IPS-15b (cell line): ENCODE measurements around the gene AJAP1.

Experiments used
- H3K27me3 ChIP-seq: one replicate; pipeline ENCODE4 v1.6.1; 2013; ENCODE audit warnings: low read length; ENCODE audit not compliant: control insufficient read depth, insufficient read depth
- H3K36me3 ChIP-seq: one replicate; pipeline ENCODE4 v1.6.1; 2013; ENCODE audit warnings: low read length; ENCODE audit not compliant: control insufficient read depth, insufficient read depth
- H3K4me1 ChIP-seq: one replicate; pipeline ENCODE4 v1.6.1; 2013; ENCODE audit warnings: mild to moderate bottlenecking, low read length; ENCODE audit not compliant: control insufficient read depth, insufficient read depth
- H3K4me3 ChIP-seq: one replicate; pipeline ENCODE4 v1.5.1; 2013; ENCODE audit warnings: low read depth, low read length
- H3K9ac ChIP-seq: one replicate; pipeline ENCODE4 v1.6.1; 2013; ENCODE audit warnings: low read depth, mild to moderate bottlenecking, low read length
- H3K9me3 ChIP-seq: one replicate; pipeline ENCODE4 v1.6.1; 2013; ENCODE audit warnings: mild to moderate bottlenecking, low read length; ENCODE audit not compliant: control insufficient read depth, insufficient read depth

The AJAP1 gene

DNA sequence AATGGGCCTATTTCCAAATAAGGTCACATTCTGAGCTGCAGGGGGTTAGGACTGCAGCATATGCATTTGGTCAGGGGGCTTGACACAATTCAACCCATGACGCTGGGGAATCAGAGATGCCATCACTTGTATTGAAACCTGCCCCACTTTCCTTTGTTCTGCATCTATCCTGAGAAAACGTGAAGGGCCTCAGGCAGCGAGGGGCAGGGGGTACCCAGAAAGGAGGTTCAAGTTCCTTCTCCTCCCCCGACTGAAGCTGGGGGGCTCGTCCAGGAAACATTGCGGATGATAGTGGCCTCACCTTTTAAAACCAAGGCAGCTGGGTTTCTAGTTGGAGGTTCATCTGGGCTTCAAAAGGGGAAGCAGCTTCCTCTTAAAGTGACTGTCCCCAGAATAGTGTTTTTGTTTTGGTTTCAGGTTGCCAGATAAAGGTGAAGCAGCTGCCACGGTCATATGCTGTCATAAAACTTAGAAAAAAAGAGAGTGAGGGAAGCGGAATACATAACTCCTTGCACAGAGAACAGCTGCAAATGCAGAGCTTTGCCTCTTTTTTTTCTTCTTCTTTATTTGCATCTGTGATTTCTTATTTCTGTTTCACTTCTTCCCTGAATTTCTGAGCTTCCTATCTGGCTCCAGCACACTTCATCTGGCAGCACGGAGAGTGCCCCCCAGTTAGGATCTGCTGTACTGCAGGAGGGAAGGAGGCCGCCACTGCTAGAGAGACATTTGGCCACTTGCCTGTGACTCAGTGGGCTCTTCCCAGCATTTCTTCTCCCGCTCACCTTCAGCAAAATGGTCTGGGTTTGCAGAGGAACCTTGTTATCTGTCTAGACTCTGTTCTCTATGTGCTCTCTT lies 142.0 kb downstream of the AJAP1 start:
- H3K9ac ChIP-seq, result no peak overlapping the region
- no peaks in the 10 kb centered on the region for H3K9me3 ChIP-seq

GRCh38 chr1:4797016-4797410 lies 142.6 kb downstream of the AJAP1 start:
- Histone ChIP-seq H3K4me3 (no peak overlapping the region), H3K4me1 (no peaks in the 10 kb centered on the region), H3K27me3 (no peaks in the 10 kb centered on the region), H3K9me3 (no peaks in the 10 kb centered on the region), H3K9ac (no peak overlapping the region), H3K36me3 (no peaks in the 10 kb centered on the region)

More for the DNA sequence above, 142.0 kb downstream of the AJAP1 start:
- Histone ChIP-seq H3K4me1 (no peaks in the 10 kb centered on the region), H3K27me3 (no peaks in the 10 kb centered on the region), H3K4me3 (no peak overlapping the region), H3K36me3 (no peaks in the 10 kb centered on the region)

DNA sequence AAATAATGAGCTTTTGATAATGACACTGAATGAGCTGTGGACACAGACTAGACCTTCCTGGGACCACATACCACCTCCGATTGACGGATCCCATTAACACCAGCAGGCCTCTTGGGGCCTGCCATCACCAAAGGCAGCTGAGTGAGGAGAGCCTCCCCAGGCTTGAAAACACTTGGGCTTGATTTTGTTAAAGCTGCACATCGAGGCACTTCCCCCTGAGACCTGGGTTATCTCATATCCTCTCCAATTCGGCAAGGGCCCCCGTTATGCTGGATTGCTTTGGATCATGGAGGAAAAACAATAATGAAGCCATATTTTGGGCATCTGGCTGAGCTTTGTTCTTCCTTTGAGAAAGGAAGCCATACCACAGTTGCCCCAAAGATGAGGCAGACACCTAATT lies 143.0 kb downstream of the AJAP1 start:
- Histone ChIP-seq H3K9me3 (no peaks in the 10 kb centered on the region), H3K4me1 (no peaks in the 10 kb centered on the region), H3K36me3 (no peaks in the 10 kb centered on the region), H3K4me3 (no peak overlapping the region), H3K27me3 (no peaks in the 10 kb centered on the region), H3K9ac (no peak overlapping the region)

DNA sequence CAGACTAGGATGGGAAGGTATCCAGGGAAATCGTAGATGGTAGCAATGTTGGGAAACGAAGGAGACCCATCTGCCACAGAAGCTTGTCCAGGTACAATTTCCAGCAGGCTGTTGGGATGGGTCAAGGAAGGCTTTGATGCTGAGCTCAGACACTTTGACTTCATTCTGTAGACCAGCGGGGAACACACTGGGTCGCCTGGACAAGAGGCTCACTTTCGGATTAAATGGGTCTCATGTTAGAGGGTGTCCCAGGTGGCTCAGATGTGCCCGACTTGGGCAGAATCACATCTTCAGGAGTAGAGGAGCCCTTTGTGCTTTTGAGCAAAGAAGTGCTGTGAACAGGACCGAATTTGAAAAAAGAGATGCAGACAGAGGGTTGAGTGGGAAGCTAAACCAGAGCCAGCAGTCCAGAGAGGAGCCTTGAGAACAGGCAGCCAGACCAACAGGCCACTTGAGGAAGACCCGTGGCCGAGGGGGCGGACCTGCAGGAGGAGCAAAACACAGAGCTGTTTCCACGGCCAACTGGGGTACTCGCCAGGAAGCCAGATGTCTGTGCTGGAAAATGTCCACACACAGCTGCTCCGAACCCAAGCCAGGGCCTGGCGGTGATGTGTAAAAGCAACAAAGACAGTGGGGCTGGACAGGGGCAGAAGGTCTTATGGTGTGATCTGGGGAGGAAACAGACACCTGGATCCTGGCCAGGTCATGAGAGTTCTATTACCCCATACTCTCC lies 146.9 kb downstream of the AJAP1 start:
- Histone ChIP-seq H3K4me1 (no peaks in the 10 kb centered on the region), H3K9me3 (no peaks in the 10 kb centered on the region), H3K27me3 (no peaks in the 10 kb centered on the region), H3K36me3 (no peaks in the 10 kb centered on the region), H3K4me3 (no peak overlapping the region), H3K9ac (no peak overlapping the region)

DNA sequence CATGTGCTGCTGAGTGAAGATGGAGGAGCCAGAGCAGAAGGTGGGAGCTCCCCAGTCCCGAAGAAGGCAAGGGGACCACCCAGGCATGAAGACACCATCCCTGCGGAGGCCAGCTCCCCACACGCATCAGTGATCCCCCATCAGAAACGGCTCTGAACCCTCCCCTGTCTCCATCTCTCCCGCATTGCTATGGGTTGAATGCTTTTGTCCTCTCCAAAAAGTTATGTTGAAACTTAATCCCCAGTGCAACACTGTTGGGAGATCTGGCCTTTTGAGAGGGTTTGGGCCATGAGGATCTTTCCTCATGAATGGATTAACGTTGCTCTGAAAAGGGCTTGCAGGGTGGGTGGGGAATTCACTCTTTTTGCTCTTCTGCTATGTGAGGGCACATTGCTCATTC lies 147.6 kb downstream of the AJAP1 start:
- H3K36me3 ChIP-seq, result no peaks in the 10 kb centered on the region
- no peaks in the 10 kb centered on the region for H3K27me3 ChIP-seq
- no peak overlapping the region for H3K4me3 ChIP-seq
- no peak overlapping the region for H3K9ac ChIP-seq
- no peaks in the 10 kb centered on the region for H3K4me1 ChIP-seq
- no peaks in the 10 kb centered on the region for H3K9me3 ChIP-seq

GRCh38 chr1:4803335-4803734 lies 148.9 kb downstream of the AJAP1 start:
- H3K36me3 ChIP-seq, result no peaks in the 10 kb centered on the region
- no peak overlapping the region for H3K9ac ChIP-seq
- H3K4me1 ChIP-seq, result no peaks in the 10 kb centered on the region
- no peaks in the 10 kb centered on the region for H3K27me3 ChIP-seq
- H3K9me3 ChIP-seq, result no peaks in the 10 kb centered on the region
- no peak overlapping the region for H3K4me3 ChIP-seq

- H3K4me3 ChIP-seq, result no peak overlapping the region
- H3K9me3 ChIP-seq, result no peaks in the 10 kb centered on the region
- no peaks in the 10 kb centered on the region for H3K4me1 ChIP-seq
- no peaks in the 10 kb centered on the region for H3K27me3 ChIP-seq
- H3K36me3 ChIP-seq, result no peaks in the 10 kb centered on the region
- no peak overlapping the region for H3K9ac ChIP-seq
These were observed 151.6 kb downstream of the AJAP1 start for GRCh38 chr1:4805987-4806386.

- H3K36me3 ChIP-seq, result no peaks in the 10 kb centered on the region
- H3K9me3 ChIP-seq, result peaks cover 3% of the 10 kb centered on the region
- no peak overlapping the region for H3K9ac ChIP-seq
- H3K4me3 ChIP-seq, result no peak overlapping the region
- no peaks in the 10 kb centered on the region for H3K27me3 ChIP-seq
- H3K4me1 ChIP-seq, result no peaks in the 10 kb centered on the region
These were observed 166.1 kb downstream of the AJAP1 start for GRCh38 chr1:4820543-4820942.

GRCh38 chr1:4825800-4826450 lies 171.5 kb downstream of the AJAP1 start:
- Histone ChIP-seq H3K9ac (no peak overlapping the region), H3K36me3 (no peaks in the 10 kb centered on the region), H3K27me3 (no peaks in the 10 kb centered on the region), H3K4me1 (no peaks in the 10 kb centered on the region), H3K4me3 (no peak overlapping the region), H3K9me3 (peaks cover 3% of the 10 kb centered on the region)

GRCh38 chr1:4830707-4831106 lies 176.3 kb downstream of the AJAP1 start:
- H3K9me3 ChIP-seq, result no peaks in the 10 kb centered on the region
- H3K9ac ChIP-seq, result no peak overlapping the region

GRCh38 chr1:4836574-4836973 lies 182.2 kb downstream of the AJAP1 start:
- Histone ChIP-seq H3K9ac (no peak overlapping the region), H3K4me3 (no peak overlapping the region), H3K27me3 (no peaks in the 10 kb centered on the region), H3K9me3 (no peaks in the 10 kb centered on the region), H3K36me3 (peaks cover 2% of the 10 kb centered on the region), H3K4me1 (no peaks in the 10 kb centered on the region)

More at GRCh38 chr1:4830707-4831106, 176.3 kb downstream of the AJAP1 start:
- no peaks in the 10 kb centered on the region for H3K4me1 ChIP-seq
- no peaks in the 10 kb centered on the region for H3K27me3 ChIP-seq
- H3K4me3 ChIP-seq, result no peak overlapping the region
- no peaks in the 10 kb centered on the region for H3K36me3 ChIP-seq
